ENCODE results near the gene GAREM1.

GRCh38 chr18:32319084-32319483 is 151.6 kb downstream of the GAREM1 start:
- TF ChIP-seq CTCF (IDR thresholded peaks at IDR 0.05) (no peak), POLR2A (IDR thresholded peaks at IDR 0.05) (no peak)
